Activated CD8-positive, alpha-beta memory T cell treated with anti-CD3 and anti-CD28 coated beads for 24 hours (primary cell): Measurements from ENCODE around the gene LPP.

Source experiments
- DNase-seq: peaks from one replicate; pipeline ENCODE4 v3.0.0-alpha.2; 2020

LPP gene

GRCh38 chr3:188533612-188534357 is 379.8 kb downstream of the LPP start:
- DNase-seq = no peak

- no peak for DNase-seq
Measured at GRCh38 chr3:188534633-188535032, 380.7 kb downstream of the LPP start.

- no peak for DNase-seq
Measured at GRCh38 chr3:188537606-188538005, 383.6 kb downstream of the LPP start.

- DNase-seq = no peak
Measured at GRCh38 chr3:188539037-188539436, 385.1 kb downstream of the LPP start.

- DNase-seq = no peak
Measured at GRCh38 chr3:188539631-188540194, 385.8 kb downstream of the LPP start.

GRCh38 chr3:188542196-188542595 is 388.2 kb downstream of the LPP start:
- no peak for DNase-seq

- DNase-seq = no peak
Measured at GRCh38 chr3:188544012-188544411, 390.1 kb downstream of the LPP start.

- DNase-seq = no peak
Measured at GRCh38 chr3:188546835-188547670, 393.1 kb downstream of the LPP start.

- no peak for DNase-seq
Measured at GRCh38 chr3:188553569-188553968, 399.6 kb downstream of the LPP start.

- no peak for DNase-seq
Measured at GRCh38 chr3:188554404-188554803, 400.4 kb downstream of the LPP start.

- DNase-seq = no peak
Measured at GRCh38 chr3:188557235-188557634, 403.3 kb downstream of the LPP start.

GRCh38 chr3:188558343-188559071 is 404.6 kb downstream of the LPP start:
- DNase-seq = no peak

GRCh38 chr3:188559072-188559429 is 405.1 kb downstream of the LPP start:
- DNase-seq = no peak

GRCh38 chr3:188559856-188560255 is 405.9 kb downstream of the LPP start:
- DNase-seq = no peak

- no peak for DNase-seq
Measured at GRCh38 chr3:188562144-188562543, 408.2 kb downstream of the LPP start.

GRCh38 chr3:188567478-188568195 is 413.7 kb downstream of the LPP start:
- no peak for DNase-seq

- DNase-seq = no peak
Measured at GRCh38 chr3:188568736-188569135, 414.8 kb downstream of the LPP start.

- no peak for DNase-seq
Measured at GRCh38 chr3:188571531-188572095, 417.7 kb downstream of the LPP start.

- DNase-seq = no peak
Measured at GRCh38 chr3:188573291-188573940, 419.5 kb downstream of the LPP start.

- no peak for DNase-seq
Measured at GRCh38 chr3:188573956-188574355, 420.0 kb downstream of the LPP start.

- no peak for DNase-seq
Measured at GRCh38 chr3:188574885-188575284, 420.9 kb downstream of the LPP start.

GRCh38 chr3:188575501-188575900 is 421.5 kb downstream of the LPP start:
- DNase-seq = no peak
